Lower leg skin (tissue), 4 donors: ENCODE data around the gene SLC36A1. TPM values are rescaled to one million over a fixed set of nuclear protein-coding genes. Genes with fewer than 3 reads are reported as not detected.

Experiments used
- DNase-seq, 2 donors: peaks; one replicate each; pipeline ENCODE4 v3.0.0-alpha.2; 2019; ENCODE audit warnings: low spot score in 2 of 2
- H3K4me3 ChIP-seq: fragments of 200-600 bp; sonication (generic); 2 replicates; pipeline ENCODE4 v1.5.1; 2017; ENCODE audit warnings: mild to moderate bottlenecking, low read depth; ENCODE audit not compliant: poor library complexity, severe bottlenecking
- POLR2A ChIP-seq, 2 donors: fragments of 450-650 bp; IDR thresholded peaks; one replicate each; pipeline ENCODE4 v1.6.1; 2016 to 2017; ENCODE audit warnings: antibody characterized with exemption in 2 of 2, mild to moderate bottlenecking in 1 of 2, moderate library complexity in 1 of 2
- WGBS, 2 donors: methylation state at CpG; one replicate each; pipeline ENCODE4 v1.1.5; 2018; 5-methylcytosine and 5-hydroxymethylcytosine counted together
- intact Hi-C: fragments of 100-400 bp; cut with DNase I; formaldehyde crosslinking; loops from one replicate; pipeline ENCODE4 v1.15.0; 2023; ENCODE audit warnings: low total_unique reads
- total RNA-seq, 4 donors: library from RNA; depleted of rRNA; stranded (reverse); fragments of >200 nt; gene quantifications; one replicate each; pipeline ENCODE4 v1.1.0, GENCODE V29; 2016
- TF ChIP-seq, protein P1 (sequence below), 3 donors: fragments of 450-650 bp; IDR thresholded peaks; one replicate each; pipeline ENCODE4 v1.5.1; 2016; ENCODE audit warnings: antibody characterized with exemption in 3 of 3, mild to moderate bottlenecking in 3 of 3, moderate library complexity in 2 of 3

The SLC36A1 gene
- total RNA-seq, 4 donors from 2014 or later, result 4.8 to 7.0 (median 6.5) TPM

DNA sequence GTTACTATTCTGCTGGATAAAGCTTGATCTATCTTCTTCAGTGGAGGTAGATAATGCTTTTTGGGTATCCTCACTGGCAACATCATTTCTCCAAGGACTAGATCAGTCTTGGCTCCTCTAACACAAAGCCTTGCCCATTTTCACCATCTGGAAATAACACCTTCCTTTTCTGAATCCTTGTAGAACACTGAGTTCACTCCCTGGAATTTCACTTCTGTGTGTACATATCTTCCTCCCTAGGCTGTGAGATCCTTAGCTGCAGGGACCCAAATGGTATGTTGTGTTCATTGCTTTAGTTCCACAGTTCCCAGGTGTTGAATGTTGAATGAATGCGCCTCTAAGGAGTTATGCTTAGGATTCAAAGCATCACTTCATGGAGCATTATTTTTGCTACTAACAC is 16.7 kb upstream of the SLC36A1 start:
- 97 to 98% methylated on average over 1 of the region's 1 CpG for WGBS, 2 donors

GRCh38 chr5:151431666-151432065 is 15.7 kb upstream of the SLC36A1 start:
- 59 to 60% methylated on average over 6 of the region's 6 CpGs for WGBS, 2 donors
- TF ChIP-seq POLR2A (IDR thresholded peaks at IDR 0.05), result no peak
- intact Hi-C loops, result no loop called here
- no peak for DNase-seq
- no peak overlapping the region for H3K4me3 ChIP-seq

More for the DNA sequence above, 16.7 kb upstream of the SLC36A1 start:
- intact Hi-C loops, result no loop called here
- TF ChIP-seq, protein P1, sequence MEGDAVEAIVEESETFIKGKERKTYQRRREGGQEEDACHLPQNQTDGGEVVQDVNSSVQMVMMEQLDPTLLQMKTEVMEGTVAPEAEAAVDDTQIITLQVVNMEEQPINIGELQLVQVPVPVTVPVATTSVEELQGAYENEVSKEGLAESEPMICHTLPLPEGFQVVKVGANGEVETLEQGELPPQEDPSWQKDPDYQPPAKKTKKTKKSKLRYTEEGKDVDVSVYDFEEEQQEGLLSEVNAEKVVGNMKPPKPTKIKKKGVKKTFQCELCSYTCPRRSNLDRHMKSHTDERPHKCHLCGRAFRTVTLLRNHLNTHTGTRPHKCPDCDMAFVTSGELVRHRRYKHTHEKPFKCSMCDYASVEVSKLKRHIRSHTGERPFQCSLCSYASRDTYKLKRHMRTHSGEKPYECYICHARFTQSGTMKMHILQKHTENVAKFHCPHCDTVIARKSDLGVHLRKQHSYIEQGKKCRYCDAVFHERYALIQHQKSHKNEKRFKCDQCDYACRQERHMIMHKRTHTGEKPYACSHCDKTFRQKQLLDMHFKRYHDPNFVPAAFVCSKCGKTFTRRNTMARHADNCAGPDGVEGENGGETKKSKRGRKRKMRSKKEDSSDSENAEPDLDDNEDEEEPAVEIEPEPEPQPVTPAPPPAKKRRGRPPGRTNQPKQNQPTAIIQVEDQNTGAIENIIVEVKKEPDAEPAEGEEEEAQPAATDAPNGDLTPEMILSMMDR (IDR thresholded peaks at IDR 0.05), result no peak
- TF ChIP-seq POLR2A (IDR thresholded peaks at IDR 0.05), result no peak
- no peak overlapping the region for H3K4me3 ChIP-seq
- DNase-seq, result no peak

DNA sequence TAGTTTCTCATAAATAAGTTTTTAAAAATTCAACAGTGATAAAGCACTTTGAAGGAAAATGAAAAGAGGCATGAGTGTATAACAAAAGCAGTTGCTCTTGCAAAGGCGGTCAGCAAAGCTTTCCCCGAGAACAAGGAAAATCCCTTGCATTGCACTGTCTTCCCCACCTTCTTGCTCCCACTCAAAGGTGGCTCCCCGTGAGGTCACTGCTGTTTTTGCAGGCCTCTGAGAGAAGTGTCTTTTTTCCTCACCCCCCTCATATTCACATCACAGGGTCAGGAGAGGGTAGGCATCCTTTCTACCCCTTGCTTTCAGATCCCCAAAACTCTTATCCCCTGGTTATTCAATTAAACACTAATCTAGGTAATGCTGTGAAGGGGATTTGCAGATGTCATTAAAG is 15.2 kb upstream of the SLC36A1 start:
- 84 to 92% methylated on average over 3 of the region's 3 CpGs for WGBS, 2 donors
- no peak overlapping the region for H3K4me3 ChIP-seq
- no peak for DNase-seq
- TF ChIP-seq, protein P1 (IDR thresholded peaks at IDR 0.05), result no peak
- TF ChIP-seq POLR2A (IDR thresholded peaks at IDR 0.05), result no peak
- intact Hi-C loops, result no loop called here

GRCh38 chr5:151434570-151435237 is 12.7 kb upstream of the SLC36A1 start:
- 88 to 91% methylated on average over 5 of the region's 5 CpGs for WGBS, 2 donors
- no peak for DNase-seq
- intact Hi-C loops, result no loop called here
- TF ChIP-seq POLR2A (IDR thresholded peaks at IDR 0.05), result no peak
- TF ChIP-seq, protein P1 (IDR thresholded peaks at IDR 0.05), result no peak
- H3K4me3 ChIP-seq, result no peak overlapping the region

DNA sequence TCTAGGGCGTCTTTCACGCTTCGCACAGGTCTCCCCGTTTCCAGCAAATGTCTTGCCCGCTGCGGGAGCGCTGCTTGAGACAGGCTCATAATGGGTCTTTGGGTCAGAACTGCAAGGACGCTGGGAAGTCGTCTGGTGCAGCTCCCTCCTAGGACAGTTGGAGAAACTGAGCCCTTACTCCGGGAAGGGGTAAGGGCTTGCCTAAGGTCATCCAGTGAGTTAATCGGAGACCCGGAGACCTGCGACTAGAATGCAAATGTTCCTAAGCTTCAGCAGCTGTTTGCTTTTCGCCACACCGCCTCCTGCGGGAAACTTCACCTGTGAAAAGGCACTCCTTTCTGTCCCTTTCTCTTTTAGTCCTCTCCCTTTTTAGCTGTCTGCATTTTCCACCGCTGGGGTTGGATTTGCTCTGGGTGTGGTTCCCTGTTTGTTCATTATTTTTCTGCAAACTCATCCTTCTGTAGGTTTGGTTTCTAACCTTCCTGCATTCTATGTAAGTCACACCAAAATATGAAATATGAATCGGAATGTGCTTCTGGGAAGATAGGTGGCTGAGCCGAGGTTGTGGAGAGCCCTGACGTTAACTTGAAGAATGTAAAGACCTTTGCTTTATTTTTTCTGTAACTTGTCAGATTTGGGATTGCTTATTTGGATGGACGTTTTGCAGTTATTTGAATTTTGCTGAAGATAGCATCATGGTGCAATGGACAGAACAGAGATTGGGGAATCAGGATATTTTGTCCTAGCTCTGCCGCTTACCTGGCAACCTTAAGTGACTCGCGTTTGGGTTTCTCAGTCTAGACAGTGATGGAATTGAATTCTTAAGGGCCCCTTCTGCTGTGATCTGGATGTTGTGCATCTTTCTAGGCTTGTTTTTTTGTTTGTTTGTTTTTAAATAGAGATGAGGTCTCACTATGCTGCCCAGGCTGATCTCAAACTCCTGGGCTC is 909 bp downstream of the SLC36A1 start:
- peak; percentile 21 to 86 for DNase-seq
- 8% methylated on average over 24 of the region's 24 CpGs for WGBS, 2 donors
- no peak for TF ChIP-seq POLR2A (IDR thresholded peaks at IDR 0.05)
- TF ChIP-seq, protein P1 (IDR thresholded peaks at IDR 0.05), result no peak
- H3K4me3 ChIP-seq, result peak overlapping the region; percentile 80
- intact Hi-C loops, result loop anchor here (5.0 to 10.0 kb wide), 3 partner anchors 46 to 296 kb away; no protein-coding TSS in a partner anchor

GRCh38 chr5:151449297-151449696 is 1.9 kb downstream of the SLC36A1 start:
- intact Hi-C loops, result loop anchor here (5.0 to 10.0 kb wide), 3 partner anchors 46 to 296 kb away; no protein-coding TSS in a partner anchor
- TF ChIP-seq, protein P1 (IDR thresholded peaks at IDR 0.05), result no peak
- TF ChIP-seq POLR2A (IDR thresholded peaks at IDR 0.05), result no peak
- WGBS, 2 donors, result 66 to 69% methylated on average over 7 of the region's 7 CpGs
- H3K4me3 ChIP-seq, result no peak overlapping the region
- no peak for DNase-seq
